Measurements from ENCODE around the gene FNDC3B. TPM values are rescaled to one million over a fixed set of nuclear protein-coding genes. Genes with fewer than 3 reads are reported as not detected.

FNDC3B gene
- total RNA-seq, 1 donor from 2014 or later = 153 TPM

DNA sequence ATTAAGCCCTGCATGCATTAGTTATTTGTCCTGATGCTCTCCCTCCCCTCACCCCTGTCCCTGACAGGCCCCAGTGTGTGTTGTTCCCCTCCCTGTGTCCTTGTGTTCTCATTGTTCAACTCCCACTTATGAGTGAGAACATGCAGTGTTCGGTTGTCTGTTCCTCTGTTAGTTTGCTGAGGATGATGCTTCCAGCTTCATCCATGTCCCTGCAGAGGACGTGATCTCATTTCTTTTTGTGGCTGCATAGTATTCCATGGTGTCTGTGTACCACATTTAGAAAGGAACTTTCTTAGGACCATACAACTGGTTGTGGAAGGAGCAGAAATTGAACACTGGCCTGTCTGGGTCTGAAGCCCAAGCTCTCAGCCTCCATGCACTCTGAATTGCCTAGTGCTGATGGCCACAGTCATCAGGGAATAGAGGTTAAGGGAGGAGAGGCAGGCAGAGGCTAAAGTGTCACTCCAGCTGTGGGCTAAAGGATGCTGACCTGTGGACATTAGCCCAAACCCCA is 138.5 kb downstream of the FNDC3B start:
- Histone ChIP-seq H3K36me3 (no peaks in the 10 kb centered on the region), H3K27me3 (ENCODE audit: low read depth) (no peaks in the 10 kb centered on the region), H3K27ac (no peak overlapping the region), H3K4me1 (peaks cover 51% of the 10 kb centered on the region), H3K4me3 (no peak overlapping the region), H3K9me3 (no peaks in the 10 kb centered on the region)
- intact Hi-C loops (cut with DNase I) = no loop called here
- no peak for ATAC-seq
- TF ChIP-seq, protein P1, sequence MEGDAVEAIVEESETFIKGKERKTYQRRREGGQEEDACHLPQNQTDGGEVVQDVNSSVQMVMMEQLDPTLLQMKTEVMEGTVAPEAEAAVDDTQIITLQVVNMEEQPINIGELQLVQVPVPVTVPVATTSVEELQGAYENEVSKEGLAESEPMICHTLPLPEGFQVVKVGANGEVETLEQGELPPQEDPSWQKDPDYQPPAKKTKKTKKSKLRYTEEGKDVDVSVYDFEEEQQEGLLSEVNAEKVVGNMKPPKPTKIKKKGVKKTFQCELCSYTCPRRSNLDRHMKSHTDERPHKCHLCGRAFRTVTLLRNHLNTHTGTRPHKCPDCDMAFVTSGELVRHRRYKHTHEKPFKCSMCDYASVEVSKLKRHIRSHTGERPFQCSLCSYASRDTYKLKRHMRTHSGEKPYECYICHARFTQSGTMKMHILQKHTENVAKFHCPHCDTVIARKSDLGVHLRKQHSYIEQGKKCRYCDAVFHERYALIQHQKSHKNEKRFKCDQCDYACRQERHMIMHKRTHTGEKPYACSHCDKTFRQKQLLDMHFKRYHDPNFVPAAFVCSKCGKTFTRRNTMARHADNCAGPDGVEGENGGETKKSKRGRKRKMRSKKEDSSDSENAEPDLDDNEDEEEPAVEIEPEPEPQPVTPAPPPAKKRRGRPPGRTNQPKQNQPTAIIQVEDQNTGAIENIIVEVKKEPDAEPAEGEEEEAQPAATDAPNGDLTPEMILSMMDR (IDR thresholded peaks at IDR 0.05) = no peak
- no peak for DNase-seq

DNA sequence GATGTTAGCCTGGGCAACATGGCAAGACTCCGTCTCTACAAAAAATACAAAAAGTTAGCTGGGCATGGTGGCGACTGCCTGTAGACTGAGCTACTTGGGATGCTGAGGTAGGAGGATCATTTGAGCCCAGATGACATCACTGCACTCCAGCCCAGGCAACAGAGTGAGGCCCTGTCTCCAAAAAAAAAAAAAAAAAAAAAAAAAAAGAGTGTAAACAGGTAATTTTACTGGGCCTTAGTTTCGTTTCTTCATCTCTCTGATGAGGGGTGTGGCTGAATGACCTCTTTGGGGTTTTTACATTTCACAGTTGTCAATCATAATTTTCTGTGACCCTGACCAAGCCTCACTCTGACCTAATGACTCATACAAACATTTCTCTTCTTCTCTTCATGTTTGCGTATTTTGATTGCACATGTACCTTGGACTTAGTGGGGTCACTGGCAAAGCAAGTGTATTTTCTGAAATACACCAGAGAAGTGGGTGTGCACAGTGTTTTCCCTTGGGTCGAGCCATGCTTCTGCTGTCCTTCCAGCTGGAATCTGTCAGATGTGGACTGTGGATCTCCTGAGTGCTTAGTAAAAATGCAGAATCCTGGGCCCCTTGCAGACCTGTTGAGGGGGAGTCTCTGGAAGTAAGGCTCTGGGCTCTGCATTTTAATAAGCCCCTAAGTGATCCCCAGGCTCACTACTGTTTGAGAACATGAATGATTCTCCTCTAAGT is 140.5 kb downstream of the FNDC3B start:
- no peaks in the 10 kb centered on the region for H3K27me3 ChIP-seq (ENCODE audit: low read depth)
- no peaks in the 10 kb centered on the region for H3K9me3 ChIP-seq
- no peak overlapping the region for H3K27ac ChIP-seq
- intact Hi-C loops (cut with DNase I) = no loop called here
- no peaks in the 10 kb centered on the region for H3K36me3 ChIP-seq
- H3K4me1 ChIP-seq = peaks cover 40% of the 10 kb centered on the region
- no peak for DNase-seq
- TF ChIP-seq, protein P1 (IDR thresholded peaks at IDR 0.05) = no peak
- no peak overlapping the region for H3K4me3 ChIP-seq
- peak in 1 of 2 donors; percentile 29 for ATAC-seq

GRCh38 chr3:172180473-172180872 is 141.1 kb downstream of the FNDC3B start:
- Histone ChIP-seq H3K27me3 (ENCODE audit: low read depth) (no peaks in the 10 kb centered on the region), H3K4me1 (peaks cover 34% of the 10 kb centered on the region), H3K4me3 (no peak overlapping the region), H3K9me3 (no peaks in the 10 kb centered on the region), H3K27ac (no peak overlapping the region), H3K36me3 (no peaks in the 10 kb centered on the region)
- DNase-seq = no peak
- TF ChIP-seq, protein P1 (IDR thresholded peaks at IDR 0.05) = no peak
- intact Hi-C loops (cut with DNase I) = no loop called here
- ATAC-seq = no peak

DNA sequence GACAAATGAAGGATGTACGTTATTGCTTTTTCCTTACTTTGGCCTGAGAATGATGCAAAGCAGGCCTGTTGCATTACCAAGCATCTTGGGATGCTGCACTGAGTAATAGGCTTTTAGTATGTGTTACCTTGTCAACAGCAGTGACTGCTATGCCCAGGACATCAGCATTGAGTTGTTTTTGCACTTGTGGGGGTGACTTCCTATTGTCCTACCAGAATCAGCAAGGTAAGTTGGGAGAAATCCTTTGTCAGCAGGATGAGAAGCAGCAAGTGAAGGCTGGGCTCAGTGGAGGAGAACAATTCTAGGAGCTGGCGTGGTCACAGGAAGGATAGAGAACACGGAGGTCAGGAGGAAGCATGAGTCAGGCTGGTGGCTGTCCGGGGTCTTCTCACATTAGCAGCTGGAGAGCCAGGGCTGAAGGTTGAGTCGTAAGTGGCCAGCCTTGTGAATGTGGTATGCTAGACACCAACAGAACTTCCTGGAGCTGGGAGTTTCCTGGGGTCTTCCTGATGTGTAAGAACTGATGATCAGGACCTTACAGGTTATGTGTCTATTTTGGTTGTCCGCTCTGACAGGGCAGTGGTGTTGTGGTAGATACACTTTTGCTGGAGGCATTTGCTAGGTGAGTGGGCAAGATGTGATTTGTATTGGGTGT is 142.7 kb downstream of the FNDC3B start:
- ATAC-seq = peak; percentile 29 to 34
- no peak overlapping the region for H3K4me3 ChIP-seq
- intact Hi-C loops (cut with DNase I) = no loop called here
- DNase-seq = no peak
- H3K4me1 ChIP-seq = peaks cover 18% of the 10 kb centered on the region
- H3K27me3 ChIP-seq (ENCODE audit: low read depth) = no peaks in the 10 kb centered on the region
- TF ChIP-seq, protein P1 (IDR thresholded peaks at IDR 0.05) = no peak
- no peaks in the 10 kb centered on the region for H3K36me3 ChIP-seq
- H3K9me3 ChIP-seq = no peaks in the 10 kb centered on the region
- no peak overlapping the region for H3K27ac ChIP-seq

DNA sequence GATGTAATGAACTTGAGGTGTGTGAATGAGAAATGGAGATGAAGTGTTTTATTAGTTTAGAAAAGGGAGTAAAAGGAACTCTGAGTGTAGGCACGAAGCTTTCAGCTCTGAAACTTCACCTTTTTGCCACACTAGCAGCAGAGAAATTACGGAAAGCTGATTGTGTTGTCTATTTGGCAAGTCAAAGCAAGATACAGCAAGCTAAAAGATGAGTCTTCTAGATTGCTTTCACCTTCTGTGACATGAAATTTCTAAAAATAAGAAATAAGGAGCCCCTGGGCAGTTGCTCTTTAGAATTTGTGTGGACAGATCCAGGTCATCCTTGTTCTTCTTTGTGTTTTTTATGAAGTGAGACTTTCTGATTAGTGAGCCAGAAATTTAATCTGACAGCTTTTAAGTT is 143.4 kb downstream of the FNDC3B start:
- ATAC-seq (no peak), DNase-seq (no peak)
- intact Hi-C loops (cut with DNase I) = no loop called here
- no peaks in the 10 kb centered on the region for H3K9me3 ChIP-seq
- H3K4me3 ChIP-seq = no peak overlapping the region
- no peaks in the 10 kb centered on the region for H3K27me3 ChIP-seq (ENCODE audit: low read depth)
- H3K27ac ChIP-seq = no peak overlapping the region
- H3K36me3 ChIP-seq = no peaks in the 10 kb centered on the region
- TF ChIP-seq, protein P1 (IDR thresholded peaks at IDR 0.05) = no peak
- peaks cover 17% of the 10 kb centered on the region for H3K4me1 ChIP-seq
